HCT116 (cell line): ENCODE measurements around the gene TMEM178B. TPM values are rescaled to one million over a fixed set of nuclear protein-coding genes. Genes with fewer than 3 reads are reported as not detected.

Experiments
- ATAC-seq: fragments of 200-7000 bp; cut with Tn5 transposase; 2 replicates; pipeline ENCODE4 v1.9.1; 2020; ENCODE audit warnings: mild to moderate bottlenecking, moderate library complexity
- BruUV-seq: library from RNA; stranded (reverse); fragments of 400-500 nt; replicated peaks from 2 replicates; lab custom pipeline; 2021; lab: Mats Ljungman, UMichigan
- CTCF ChIA-PET: fragments of 300-600 bp; sonication (Branson Sonifier 250); formaldehyde crosslinking; loops from one replicate; lab custom pipeline; 2021; ENCODE audit warnings: antibody characterized with exemption; lab: Charles Lee
- POLR2A ChIA-PET: fragments of 300-600, 350-600 bp; sonication (Branson Sonifier 250); formaldehyde crosslinking; loops from one replicate; lab custom pipeline; 2021; ENCODE audit warnings: antibody characterized with exemption; lab: Charles Lee
- RAD21 ChIA-PET, 2 experiments: fragments of 300-600 bp; sonication (Branson Sonifier 250); formaldehyde crosslinking; loops; one replicate each; lab custom pipeline; 2023; ENCODE audit warnings: low total read pairs in 2 of 2; ENCODE audit not compliant: uncharacterized antibody in 2 of 2, unreplicated experiment in 2 of 2, low non-redundant PET in 1 of 2; lab: Charles Lee
- DNase-seq: peaks from one replicate; pipeline ENCODE4 v3.0.0-alpha.2; 2010; ENCODE audit warnings: low read depth, low spot score
- H2AFZ ChIP-seq: fragments of 200-600 bp; shearing (Covaris generic), sonication (generic); 2 replicates; pipeline ENCODE4 v1.6.1; 2017; ENCODE audit warnings: low read depth, mixed run types, mixed read lengths, antibody characterized with exemption, low read length; ENCODE audit not compliant: poor library complexity, severe bottlenecking
- H3K27ac ChIP-seq: 2 replicates; pipeline ENCODE4 v1.5.1; 2012; ENCODE audit warnings: low read depth, low read length
- H3K27me3 ChIP-seq: fragments of 200-600 bp; sonication (generic); 2 replicates; pipeline ENCODE4 v1.6.1; 2016; ENCODE audit warnings: mixed run types, low read length, mixed read lengths; ENCODE audit not compliant: insufficient read depth
- H3K36me3 ChIP-seq, 2 experiments: fragments of 200-500 bp in 1 of 2; fragments of 200-600 bp in 1 of 2; sonication (Bioruptor generic) in 1 of 2; sonication (generic) in 1 of 2; 2 replicates each; pipeline versions ENCODE4 v1.5.1 to v1.6.1; 2014 to 2016; ENCODE audit warnings: low read length in 2 of 2, inconsistent platforms in 1 of 2, mixed read lengths in 1 of 2, mixed run types in 1 of 2; ENCODE audit not compliant: insufficient read depth in 2 of 2, control insufficient read depth in 1 of 2
- H3K4me1 ChIP-seq, 2 experiments: fragments of 200-600 bp in 1 of 2; sonication (generic) in 1 of 2; 2 replicates each; pipeline versions ENCODE4 v1.5.1 to v1.6.1; 2012 to 2017; ENCODE audit warnings: low read length in 2 of 2, inconsistent platforms in 1 of 2, mild to moderate bottlenecking in 1 of 2, mixed read lengths in 1 of 2, mixed run types in 1 of 2, moderate library complexity in 1 of 2; ENCODE audit not compliant: insufficient read depth in 2 of 2, control insufficient read depth in 1 of 2
- H3K4me2 ChIP-seq: fragments of 200-600 bp; sonication (generic); 2 replicates; pipeline ENCODE4 v1.6.1; 2017; ENCODE audit warnings: mixed run types, low read length, mixed read lengths
- H3K4me3 ChIP-seq, 2 experiments: fragments of 200-600 bp in 1 of 2; sonication (generic) in 1 of 2; replicated peaks in 1 of 2; 2 replicates each; pipeline ENCODE4 v1.5.1; 2011 to 2016; ENCODE audit warnings: low read length in 2 of 2, control low read depth in 1 of 2, low read depth in 1 of 2, mild to moderate bottlenecking in 1 of 2, mixed read lengths in 1 of 2, mixed run types in 1 of 2
- H3K79me2 ChIP-seq: fragments of 200-600 bp; sonication (generic); 2 replicates; pipeline ENCODE4 v1.6.1; 2017; ENCODE audit warnings: mild to moderate bottlenecking, mixed run types, low read length, moderate library complexity, mixed read lengths; ENCODE audit not compliant: insufficient read depth
- H3K9ac ChIP-seq: fragments of 200-600 bp; sonication (generic); 2 replicates; pipeline ENCODE4 v1.6.1; 2016; ENCODE audit warnings: low read length, mixed read lengths
- H3K9me2 ChIP-seq: fragments of 200-600 bp; sonication (generic), shearing (Covaris generic); 2 replicates; pipeline ENCODE4 v1.6.1; 2017; ENCODE audit warnings: mixed run types, mild to moderate bottlenecking, moderate library complexity; ENCODE audit not compliant: insufficient read depth
- H3K9me3 ChIP-seq, 2 experiments: fragments of 200-500 bp in 1 of 2; fragments of 200-600 bp in 1 of 2; sonication (Bioruptor generic) in 1 of 2; sonication (generic) in 1 of 2; 2 replicates each; pipeline ENCODE4 v1.6.1; 2014 to 2017; ENCODE audit warnings: low read length in 2 of 2, mixed read lengths in 2 of 2, inconsistent platforms in 1 of 2, low read depth in 1 of 2, mild to moderate bottlenecking in 1 of 2, mixed run types in 1 of 2, moderate library complexity in 1 of 2; ENCODE audit not compliant: control insufficient read depth in 1 of 2, insufficient read depth in 1 of 2
- H4K20me1 ChIP-seq: fragments of 200-600 bp; sonication (generic), shearing (Covaris generic); 2 replicates; pipeline ENCODE4 v1.6.1; 2017; ENCODE audit warnings: mixed run types, mild to moderate bottlenecking, moderate library complexity; ENCODE audit not compliant: insufficient read depth
- CBX3 ChIP-seq: IDR thresholded peaks from 2 replicates; pipeline ENCODE4 v1.6.1; 2012; ENCODE audit warnings: low read depth
- CTCF ChIP-seq, 3 experiments: fragments of 200-600 bp in 1 of 3; sonication (generic) in 1 of 3; IDR thresholded peaks in 2 of 3; conservative IDR thresholded peaks in 1 of 3; 2 replicates each; pipeline ENCODE4 v1.5.1; 2012 to 2017; ENCODE audit warnings: low read depth in 2 of 3, low read length in 2 of 3, antibody characterized with exemption in 1 of 3, borderline replicate concordance in 1 of 3, control low read depth in 1 of 3, mild to moderate bottlenecking in 1 of 3, mixed read lengths in 1 of 3, mixed run types in 1 of 3, moderate library complexity in 1 of 3; ENCODE audit not compliant: insufficient read depth in 1 of 3
- ELF1 ChIP-seq: IDR thresholded peaks from 2 replicates; pipeline ENCODE4 v1.6.1; 2012; ENCODE audit warnings: low read depth, borderline replicate concordance
- EZH2phosphoT487 ChIP-seq: fragments of 200-600 bp; IDR thresholded peaks from 2 replicates; pipeline ENCODE4 v1.6.1; 2018; ENCODE audit warnings: antibody characterized with exemption, borderline replicate concordance
- FOSL1 ChIP-seq: IDR thresholded peaks from 2 replicates; pipeline ENCODE4 v1.6.1; 2012; ENCODE audit warnings: low read depth
- MAX ChIP-seq: IDR thresholded peaks from 2 replicates; pipeline ENCODE4 v1.6.1; 2012
- POLR2A ChIP-seq: IDR thresholded peaks from 2 replicates; pipeline ENCODE4 v1.7.0; 2011; ENCODE audit warnings: borderline replicate concordance; ENCODE audit not compliant: insufficient read depth, insufficient read length; ENCODE audit errors: extremely low read depth
- POLR2AphosphoS5 ChIP-seq: IDR thresholded peaks from 2 replicates; pipeline ENCODE4 v1.6.1; 2011; ENCODE audit warnings: mild to moderate bottlenecking, low read depth, low read length, moderate library complexity
- RAD21 ChIP-seq: IDR thresholded peaks from 2 replicates; pipeline ENCODE4 v1.6.1; 2012; ENCODE audit warnings: low read depth, mild to moderate bottlenecking
- REST ChIP-seq: IDR thresholded peaks from 2 replicates; pipeline ENCODE4 v1.6.1; 2012; ENCODE audit warnings: low read depth
- SP1 ChIP-seq: IDR thresholded peaks from 2 replicates; pipeline ENCODE4 v1.6.1; 2012; ENCODE audit warnings: low read depth
- SRF ChIP-seq: IDR thresholded peaks from 2 replicates; pipeline ENCODE4 v1.6.1; 2012; ENCODE audit warnings: low read depth
- TCF7L2 ChIP-seq: IDR thresholded peaks from 2 replicates; pipeline ENCODE4 v1.7.0; 2011; ENCODE audit warnings: borderline replicate concordance, inconsistent platforms; ENCODE audit not compliant: insufficient read depth, insufficient read length; ENCODE audit errors: extremely low read depth
- YY1 ChIP-seq: IDR thresholded peaks from 2 replicates; pipeline ENCODE4 v1.6.1; 2011; ENCODE audit warnings: low read length, low read depth, moderate library complexity, mild to moderate bottlenecking; ENCODE audit not compliant: insufficient replicate concordance; ENCODE audit errors: extremely low read depth
- ZBTB33 ChIP-seq: IDR thresholded peaks from 2 replicates; pipeline ENCODE4 v1.6.1; 2011; ENCODE audit warnings: mild to moderate bottlenecking, low read length, moderate library complexity; ENCODE audit not compliant: insufficient replicate concordance; ENCODE audit errors: extremely low read depth
- ZFX ChIP-seq: fragments of 450-650 bp; IDR thresholded peaks from 2 replicates; pipeline ENCODE4 v1.6.1; 2017
- ZNF274 ChIP-seq: fragments of 200-500 bp; sonication (Bioruptor generic); IDR thresholded peaks from 2 replicates; pipeline ENCODE4 v1.6.1; 2014; ENCODE audit warnings: mild to moderate bottlenecking, low read depth, low read length, inconsistent platforms
- intact Hi-C: fragments of 100-400 bp; cut with micrococcal nuclease; formaldehyde crosslinking; loops from 2 replicates; pipeline ENCODE4 v1.10.0; 2022
- total RNA-seq: library from RNA; stranded (reverse); gene quantifications from one replicate; pipeline ENCODE4 v1.2.1, GENCODE V29; 2021; ENCODE audit not compliant: unreplicated experiment

The TMEM178B gene
- total RNA-seq, 1 experiment from 2014 or later = 0.02 TPM

- Histone ChIP-seq H3K79me2 (no peaks in the 10 kb centered on the region), H2AFZ (no peak overlapping the region), H3K27me3 (peaks cover 12% of the 10 kb centered on the region), H3K4me1 (no peaks in the 10 kb centered on the region), H3K27ac (no peak overlapping the region), H3K4me3 (no peak overlapping the region), H4K20me1 (no peaks in the 10 kb centered on the region), H3K36me3 (no peaks in the 10 kb centered on the region), H3K4me2 (no peak overlapping the region), H3K9me2 (no peaks in the 10 kb centered on the region), H3K9me3 (no peaks in the 10 kb centered on the region), H3K9ac (no peak overlapping the region)
- RAD21 ChIA-PET = no interaction called here
- ATAC-seq = no peak
- BruUV-seq = no TSS peak
- CTCF ChIA-PET = no interaction called here
- intact Hi-C loops = no loop called here
- DNase-seq = no peak
- POLR2A ChIA-PET = no interaction called here
- TF ChIP-seq MAX = no peak
- no peak for TF ChIP-seq TCF7L2
- TF ChIP-seq ZNF274 = no peak
- no peak for TF ChIP-seq REST
- TF ChIP-seq SRF = no peak
- no peak for TF ChIP-seq RAD21
- no peak for TF ChIP-seq ELF1
- TF ChIP-seq CTCF (IDR thresholded peaks at IDR 0.05 in 2 of 3, conservative IDR thresholded peaks at IDR 0.05 in 1 of 3; ENCODE audit: borderline replicate concordance in 1 of 3, insufficient read depth in 1 of 3, low read depth in 2 of 3, low read length in 2 of 3) = no peak
- no peak for TF ChIP-seq YY1
- TF ChIP-seq POLR2AphosphoS5 = no peak
- TF ChIP-seq FOSL1 = no peak
- TF ChIP-seq SP1 = no peak
- no peak for TF ChIP-seq ZFX
- TF ChIP-seq POLR2A = no peak
- no peak for TF ChIP-seq EZH2phosphoT487
- no peak for TF ChIP-seq ZBTB33
- no peak for TF ChIP-seq CBX3
These were observed 513 bp downstream of the TMEM178B start for GRCh38 chr7:141074162-141074991.
